Measurements from ENCODE around the gene DNER.
"Not testable (repeated sequence)": the region's sequence is repeated elsewhere in the genome, so short reads cannot be mapped to it uniquely, and the experiment has no call there.

Gene DNER

GRCh38 chr2:229620289-229620688 is 94.1 kb downstream of the DNER start:
- DNase-seq = no peak

- DNase-seq = no peak
These were observed 97.9 kb downstream of the DNER start for GRCh38 chr2:229616433-229616832.

- DNase-seq = not testable (repeated sequence)
These were observed 100.3 kb downstream of the DNER start for GRCh38 chr2:229614021-229614420.

GRCh38 chr2:229612384-229612971 is 101.9 kb downstream of the DNER start:
- no peak for DNase-seq

- DNase-seq = peak; percentile 45
These were observed 103.0 kb downstream of the DNER start for GRCh38 chr2:229611360-229611759.

- DNase-seq = peak; percentile 85
These were observed 103.5 kb downstream of the DNER start for GRCh38 chr2:229610872-229611271.

- peak; percentile 45 for DNase-seq
These were observed 104.0 kb downstream of the DNER start for GRCh38 chr2:229610333-229610732.

GRCh38 chr2:229601936-229602335 is 112.4 kb downstream of the DNER start:
- DNase-seq = no peak

- DNase-seq = no peak
These were observed 113.0 kb downstream of the DNER start for GRCh38 chr2:229601396-229601795.

GRCh38 chr2:229598227-229598626 is 116.1 kb downstream of the DNER start:
- DNase-seq = no peak

GRCh38 chr2:229596796-229597195 is 117.6 kb downstream of the DNER start:
- DNase-seq = no peak

GRCh38 chr2:229591611-229592010 is 122.7 kb downstream of the DNER start:
- DNase-seq = no peak

- DNase-seq = peak; percentile 77
These were observed 127.3 kb downstream of the DNER start for GRCh38 chr2:229586746-229587705.

- peak; percentile 55 for DNase-seq
These were observed 128.3 kb downstream of the DNER start for GRCh38 chr2:229586012-229586411.

- no peak for DNase-seq
These were observed 132.2 kb downstream of the DNER start for GRCh38 chr2:229582151-229582550.

- DNase-seq = no peak
These were observed 136.1 kb downstream of the DNER start for GRCh38 chr2:229578052-229578846.

- no peak for DNase-seq
These were observed 138.6 kb downstream of the DNER start for GRCh38 chr2:229575569-229576315.

GRCh38 chr2:229572507-229573271 is 141.7 kb downstream of the DNER start:
- no peak for DNase-seq

GRCh38 chr2:229571243-229571642 is 143.1 kb downstream of the DNER start:
- no peak for DNase-seq

GRCh38 chr2:229566370-229566769 is 148.0 kb downstream of the DNER start:
- DNase-seq = no peak

- no peak for DNase-seq
These were observed 150.0 kb downstream of the DNER start for GRCh38 chr2:229564300-229564907.

Data from NCI-H226 (cell line).